HK-2 (cell line): Measurements from ENCODE around the gene ADGRE1.

Experiments
- DNase-seq: peaks from one replicate; pipeline ENCODE4 v3.0.0-alpha.2; 2018; ENCODE audit not compliant: unreplicated experiment

Gene ADGRE1

GRCh38 chr19:6877766-6878165, 9.6 kb upstream of the ADGRE1 start:
- no peak for DNase-seq

DNA sequence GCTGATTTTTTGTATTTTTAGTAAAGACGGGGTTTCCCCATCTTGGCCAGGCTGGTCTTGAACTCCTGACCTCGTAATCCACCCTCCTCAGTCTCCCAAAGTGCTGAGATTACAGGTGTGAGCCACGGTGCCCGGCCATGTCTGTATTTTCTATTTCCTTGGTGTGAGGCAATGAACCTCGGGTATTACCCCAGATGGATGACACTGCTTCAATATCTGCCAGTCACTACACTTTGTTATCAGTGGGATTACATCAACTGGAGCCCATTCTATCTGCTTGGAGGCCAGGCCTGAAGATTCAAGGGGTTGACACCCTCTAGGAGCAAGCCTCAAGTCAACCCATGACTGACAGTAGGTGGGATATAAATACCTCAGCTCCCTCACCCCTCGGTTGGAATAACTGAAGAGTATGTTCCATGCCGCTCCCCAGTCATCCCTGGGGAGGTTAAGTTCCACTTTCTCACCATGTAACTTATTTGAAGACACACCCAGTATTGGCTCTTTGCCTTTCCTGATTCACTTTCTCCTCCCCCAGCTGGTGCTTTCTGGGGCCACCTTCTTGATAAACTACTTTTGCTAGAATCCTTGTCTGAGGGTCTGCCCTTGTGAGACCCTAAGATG, 992 bp upstream of the ADGRE1 start:
- DNase-seq, result no peak

- DNase-seq, result no peak
These were observed 1.6 kb downstream of the ADGRE1 start for GRCh38 chr19:6888967-6889366.

GRCh38 chr19:6890401-6890913, 3.1 kb downstream of the ADGRE1 start:
- DNase-seq, result no peak

GRCh38 chr19:6890938-6891337, 3.6 kb downstream of the ADGRE1 start:
- DNase-seq, result no peak

DNA sequence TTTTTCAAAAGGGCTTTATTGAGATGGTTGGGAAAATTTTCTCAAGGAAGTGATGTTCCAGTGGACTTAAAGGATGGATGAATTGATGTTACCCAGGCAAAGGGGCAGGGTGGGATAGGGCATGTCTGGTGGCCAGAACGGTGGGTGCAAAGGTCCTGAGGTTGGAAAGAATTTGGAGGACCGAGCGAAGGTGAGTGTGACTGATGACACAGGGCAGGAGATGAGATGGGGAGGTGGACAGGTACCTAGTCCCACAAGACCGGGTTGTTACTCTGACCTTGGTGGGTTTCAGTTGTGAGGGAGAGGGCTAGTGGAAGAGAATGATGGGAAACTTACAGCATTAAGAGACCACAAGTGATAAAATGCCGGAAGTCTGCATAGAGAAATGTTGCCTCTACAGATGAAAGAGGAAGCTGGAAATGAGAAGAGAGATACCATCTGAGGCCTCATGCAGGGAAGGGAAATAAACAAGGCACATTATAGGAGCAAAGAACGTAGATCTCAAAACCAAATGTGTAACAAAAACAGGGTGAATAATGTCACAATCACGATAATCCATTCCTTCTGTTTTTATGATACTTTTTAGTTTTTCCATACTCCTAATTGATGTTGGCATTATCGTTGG, 4.5 kb downstream of the ADGRE1 start:
- DNase-seq, result no peak

DNA sequence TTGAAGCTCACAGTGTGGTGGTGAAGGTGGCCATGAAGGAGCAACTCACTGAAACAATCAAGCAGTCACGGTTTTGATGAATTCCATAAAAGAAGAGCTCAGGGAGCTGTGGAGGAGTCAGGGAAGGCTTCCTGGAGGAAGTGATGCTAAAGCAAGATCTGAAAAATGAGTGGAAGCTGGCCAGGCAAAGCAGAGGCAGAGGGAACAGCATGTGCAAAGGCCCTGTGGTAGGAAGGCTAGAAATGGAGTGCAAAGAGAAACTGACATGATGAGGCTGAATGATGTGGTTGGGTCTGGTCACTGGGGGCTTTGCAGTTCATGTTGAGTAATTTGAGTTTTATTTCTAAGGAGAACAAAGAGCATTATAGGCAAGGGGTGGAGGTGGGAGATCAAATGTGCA, 6.9 kb downstream of the ADGRE1 start:
- no peak for DNase-seq

DNA sequence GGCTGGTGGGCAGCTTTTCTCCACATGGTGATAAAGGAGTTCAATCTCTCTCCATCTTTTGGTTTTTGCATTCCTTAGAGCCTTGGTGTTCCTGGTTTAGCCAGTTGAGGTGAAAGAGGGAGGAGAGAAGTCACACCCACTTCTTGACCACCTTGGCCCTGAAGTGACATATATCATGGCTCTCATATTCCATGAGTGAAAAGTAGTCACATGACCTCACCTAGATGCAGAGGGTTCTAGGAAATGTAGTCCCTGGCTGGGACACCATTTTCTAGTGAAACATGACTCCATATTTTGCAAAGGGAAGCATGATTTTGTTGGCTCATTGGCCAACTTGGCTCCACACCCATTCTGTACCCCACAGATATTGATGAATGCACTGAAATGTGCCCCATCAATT, 16.1 kb downstream of the ADGRE1 start:
- no peak for DNase-seq

GRCh38 chr19:6906559-6907060, 19.2 kb downstream of the ADGRE1 start:
- no peak for DNase-seq

DNA sequence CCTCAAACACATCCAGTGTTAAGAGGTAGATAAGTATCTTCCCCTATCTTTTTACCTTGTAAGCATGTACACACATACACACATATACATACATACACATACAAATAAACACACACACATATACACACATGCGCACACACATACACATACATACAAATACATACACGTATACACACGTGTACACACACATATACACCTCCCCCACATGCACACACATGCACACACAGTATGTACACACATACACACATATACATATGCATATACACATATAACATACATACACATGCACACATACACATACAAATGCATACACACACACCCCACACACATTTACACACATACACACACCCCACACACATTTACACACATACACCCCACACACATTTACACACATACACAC, 24.1 kb downstream of the ADGRE1 start:
- no peak for DNase-seq

DNA sequence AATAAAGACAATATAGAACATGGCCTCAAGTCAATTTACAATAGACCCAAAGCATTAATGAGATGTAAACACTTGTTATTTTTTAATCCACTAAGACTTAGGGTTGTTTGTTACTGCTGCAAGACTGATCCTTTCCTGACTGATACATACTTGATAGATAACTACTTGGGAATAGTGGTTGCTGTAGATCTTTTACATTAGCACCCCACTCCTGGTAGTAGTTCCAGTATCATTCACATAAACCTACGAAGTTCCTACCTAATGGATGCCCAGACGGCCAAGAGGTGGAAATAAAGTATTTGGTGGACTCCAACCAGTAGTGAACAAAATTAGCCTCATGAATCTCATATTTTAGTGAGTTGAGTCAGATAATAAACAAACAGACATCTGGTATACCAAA, 26.9 kb downstream of the ADGRE1 start:
- DNase-seq, result no peak

DNA sequence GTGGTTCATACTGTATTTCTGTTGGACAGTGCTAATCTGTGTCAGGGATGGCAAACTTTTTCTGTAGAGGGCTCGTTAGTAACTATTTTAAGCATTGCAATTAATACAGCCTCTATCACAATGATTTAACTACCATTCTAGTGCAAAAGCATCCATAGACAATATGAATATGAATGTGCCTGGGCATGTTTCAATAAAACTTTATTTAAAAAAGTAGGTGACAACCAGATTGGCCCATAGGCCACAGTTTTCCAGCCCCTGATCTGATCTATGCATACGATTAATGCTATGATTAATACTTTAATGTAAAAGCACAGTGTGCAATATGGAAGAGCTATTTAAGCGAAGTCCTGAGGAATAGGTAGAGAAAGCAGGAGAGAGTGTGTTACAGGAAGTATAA, 29.6 kb downstream of the ADGRE1 start:
- DNase-seq, result no peak

DNA sequence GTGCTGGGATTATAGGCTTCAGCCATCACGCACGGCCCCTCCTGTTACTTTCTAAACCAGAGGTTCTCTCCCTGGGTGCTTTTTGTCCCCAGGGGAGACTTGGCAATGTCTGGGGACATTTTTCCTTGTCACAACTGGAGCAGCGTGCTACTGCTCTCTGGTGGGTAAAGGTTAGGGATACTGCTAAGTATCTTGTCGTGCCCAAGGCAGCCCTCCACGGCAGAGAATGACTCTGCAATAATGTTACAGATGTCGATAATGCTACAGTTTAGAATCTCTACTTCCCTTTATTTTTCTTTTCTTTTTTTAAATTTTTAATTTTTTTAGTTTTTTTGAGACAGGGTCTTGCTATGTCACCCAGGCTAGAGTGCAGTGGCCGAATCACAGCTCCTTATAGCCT, 38.0 kb downstream of the ADGRE1 start:
- DNase-seq, result no peak

DNA sequence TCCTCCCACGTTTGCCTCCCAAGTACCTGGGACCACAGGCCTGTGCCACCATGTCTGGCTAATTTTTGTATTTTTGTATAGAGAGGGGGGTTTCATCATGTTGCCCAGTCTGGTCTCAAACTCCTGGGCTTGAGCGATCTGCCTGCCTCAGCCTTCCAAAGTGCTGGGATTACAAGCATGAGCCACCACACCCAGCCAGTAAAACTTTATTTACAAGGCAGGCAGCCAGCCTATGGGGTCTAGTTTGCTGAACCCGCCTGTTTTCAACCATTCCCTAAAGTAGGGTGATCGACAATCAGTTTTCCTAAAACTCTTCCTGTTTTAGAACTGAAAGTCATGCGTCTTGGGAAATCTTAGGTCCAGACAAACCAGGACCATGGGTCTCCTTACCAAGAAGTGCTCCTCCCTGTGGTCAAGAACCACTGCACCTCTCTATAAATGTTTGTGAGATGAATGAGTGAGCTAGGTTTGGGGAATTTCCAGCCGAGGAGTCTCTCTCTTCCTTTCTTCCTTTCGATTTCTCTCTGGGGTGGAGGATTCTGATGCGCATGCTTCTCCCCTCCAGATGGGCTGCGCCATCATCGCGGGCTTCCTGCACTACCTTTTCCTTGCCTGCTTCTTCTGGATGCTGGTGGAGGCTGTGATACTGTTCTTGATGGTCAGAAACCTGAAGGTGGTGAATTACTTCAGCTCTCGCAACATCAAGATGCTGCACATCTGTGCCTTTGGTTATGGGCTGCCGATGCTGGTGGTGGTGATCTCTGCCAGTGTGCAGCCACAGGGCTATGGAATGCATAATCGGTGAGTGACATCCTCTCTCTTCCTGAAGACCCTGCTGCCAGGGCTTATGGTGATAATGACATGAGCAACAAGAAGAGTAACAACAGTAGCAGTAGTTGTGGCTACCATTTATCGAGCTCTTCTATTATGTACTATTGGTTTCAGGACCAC, 38.7 kb downstream of the ADGRE1 start:
- no peak for DNase-seq

- no peak for DNase-seq
These were observed 42.8 kb downstream of the ADGRE1 start for GRCh38 chr19:6930190-6930589.

DNA sequence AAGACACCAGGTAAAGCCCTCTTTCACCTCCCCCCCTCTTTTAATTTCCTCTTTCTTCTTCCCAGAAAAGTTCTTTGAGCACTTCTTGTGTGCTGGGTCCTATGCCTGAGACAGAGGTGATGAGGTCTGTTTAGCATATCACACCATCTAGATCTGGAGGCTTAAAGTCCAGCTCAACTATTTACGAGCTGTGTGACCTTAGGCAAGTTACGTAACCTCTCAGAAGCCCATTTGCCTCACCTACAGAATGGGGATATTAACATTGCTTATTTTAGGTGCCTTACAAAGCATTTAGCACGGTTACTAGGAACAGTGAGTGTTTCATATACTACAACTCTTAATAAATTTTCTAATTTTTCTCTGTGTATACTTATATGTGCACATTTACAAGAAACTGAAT, 47.7 kb downstream of the ADGRE1 start:
- DNase-seq, result no peak

DNA sequence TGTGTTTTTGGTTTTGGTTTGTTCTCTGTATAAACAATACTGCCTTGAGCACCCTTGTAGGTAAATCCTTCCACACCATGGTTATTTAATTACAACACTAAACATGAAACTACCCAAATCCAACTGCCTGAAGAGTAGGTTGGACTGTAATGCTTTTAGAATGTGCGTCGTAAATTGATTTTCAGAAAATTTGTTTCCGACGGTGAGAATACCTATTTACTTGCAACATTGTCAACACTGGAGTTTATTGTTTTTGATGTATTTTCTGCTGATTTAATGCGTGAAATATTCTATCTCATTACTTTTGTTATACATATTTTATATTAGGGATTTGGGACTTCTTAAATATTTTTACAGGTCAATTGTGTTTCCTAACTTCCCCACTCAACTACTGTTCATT, 48.2 kb downstream of the ADGRE1 start:
- DNase-seq, result no peak

DNA sequence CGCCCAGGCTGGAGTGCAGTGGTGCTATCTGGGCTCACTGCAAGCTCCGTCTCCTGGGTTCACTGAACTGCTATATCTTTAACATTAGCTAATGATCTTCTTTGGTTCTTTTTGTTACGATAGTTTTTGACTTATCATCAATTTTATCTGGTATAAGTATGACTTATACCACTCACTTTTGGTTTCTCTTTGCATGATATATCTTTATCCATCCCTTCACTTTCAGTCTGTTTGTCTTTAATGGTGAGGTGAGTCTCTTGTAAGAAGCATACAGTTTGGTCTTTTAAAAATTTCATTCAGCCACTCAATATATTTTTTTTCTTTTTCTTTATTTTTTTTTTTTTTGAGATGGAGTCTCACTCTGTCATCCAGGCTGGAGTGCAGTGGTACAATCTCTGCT, 58.4 kb downstream of the ADGRE1 start:
- DNase-seq, result no peak

DNA sequence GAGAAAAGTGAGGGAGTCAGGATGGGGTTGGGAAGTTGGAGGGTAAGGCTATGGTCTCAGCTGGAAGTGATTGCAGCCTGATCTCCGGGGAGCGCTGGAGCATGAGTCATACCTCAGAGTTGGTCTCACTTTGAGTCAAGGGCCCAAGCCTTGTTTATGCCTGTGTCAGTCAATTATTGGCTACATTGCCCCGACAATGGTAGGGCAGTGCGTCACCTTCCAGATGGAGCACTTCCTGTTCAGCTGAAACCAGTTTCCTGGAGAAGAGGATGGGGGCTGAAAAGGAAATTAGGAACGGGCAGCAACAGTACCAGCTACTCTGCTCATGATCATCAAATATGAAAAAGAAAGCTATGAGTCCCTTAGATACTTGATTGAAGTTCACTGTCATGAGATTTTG, 60.4 kb downstream of the ADGRE1 start:
- peak; percentile 55 for DNase-seq

DNA sequence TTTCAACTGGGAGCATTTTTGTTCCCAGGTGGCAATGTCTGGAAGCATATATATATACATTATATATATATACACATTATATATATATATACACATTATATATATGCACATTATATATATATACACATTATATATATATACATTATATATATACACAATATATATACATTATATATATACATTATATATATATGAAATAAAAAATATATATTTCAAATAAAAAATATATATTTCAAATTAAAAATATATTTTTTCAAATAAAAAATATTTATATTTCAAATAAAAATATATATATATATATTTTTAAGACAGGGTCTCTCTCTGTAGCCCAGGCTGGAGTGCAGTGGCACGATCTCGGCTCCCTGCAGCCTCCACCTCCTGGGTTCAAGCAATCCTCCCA, 61.5 kb downstream of the ADGRE1 start:
- no peak for DNase-seq

GRCh38 chr19:6952956-6953355, 65.6 kb downstream of the ADGRE1 start:
- no peak for DNase-seq

DNA sequence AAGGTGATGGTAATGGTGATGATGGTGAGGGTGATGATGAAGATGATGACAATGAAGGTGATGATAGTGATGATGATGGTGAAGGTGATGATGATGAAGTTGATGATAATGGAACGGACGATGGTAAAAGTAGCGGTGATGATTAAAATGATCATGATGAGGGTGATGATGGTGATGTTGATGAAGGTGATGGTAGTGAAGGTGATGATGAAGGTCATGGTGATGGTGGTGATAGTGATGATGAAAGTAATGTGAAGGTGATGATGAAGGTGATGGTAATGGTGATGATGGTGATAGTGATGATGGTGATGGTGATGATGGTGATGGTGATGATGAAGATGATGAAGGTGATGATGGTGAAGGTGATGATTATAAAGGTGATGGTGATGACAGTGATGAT, 67.7 kb downstream of the ADGRE1 start:
- no peak for DNase-seq

DNA sequence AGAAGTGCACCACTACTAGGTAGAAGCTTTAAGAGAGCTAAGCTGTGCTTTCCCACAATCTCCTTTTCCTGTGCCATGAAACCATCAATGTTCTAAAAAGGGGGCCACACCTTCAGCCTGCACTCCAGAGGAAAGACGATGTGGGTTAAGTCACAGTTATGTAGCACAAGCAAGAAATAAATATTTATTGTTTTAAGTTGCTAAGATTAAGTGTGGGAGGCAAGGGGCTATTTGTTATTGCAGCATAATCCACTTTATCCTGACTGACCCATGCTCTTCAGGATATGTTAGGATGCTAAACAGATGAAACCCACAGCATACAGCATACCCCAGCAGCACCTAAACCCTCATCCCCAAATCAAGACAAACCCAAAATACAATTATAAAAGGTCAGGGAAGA, 69.2 kb downstream of the ADGRE1 start:
- DNase-seq, result no peak
